HK-2 (cell line): ENCODE data around the gene NTM.
A peak's percentile ranks its signal among the peaks of the same experiment; 100 is the strongest.
"Not testable (repeated sequence)": the region's sequence is repeated elsewhere in the genome, so short reads cannot be mapped to it uniquely, and the experiment has no call there.

Experiments used
- DNase-seq: peaks from one replicate; pipeline ENCODE4 v3.0.0-alpha.2; 2018; ENCODE audit not compliant: unreplicated experiment

NTM gene

DNA sequence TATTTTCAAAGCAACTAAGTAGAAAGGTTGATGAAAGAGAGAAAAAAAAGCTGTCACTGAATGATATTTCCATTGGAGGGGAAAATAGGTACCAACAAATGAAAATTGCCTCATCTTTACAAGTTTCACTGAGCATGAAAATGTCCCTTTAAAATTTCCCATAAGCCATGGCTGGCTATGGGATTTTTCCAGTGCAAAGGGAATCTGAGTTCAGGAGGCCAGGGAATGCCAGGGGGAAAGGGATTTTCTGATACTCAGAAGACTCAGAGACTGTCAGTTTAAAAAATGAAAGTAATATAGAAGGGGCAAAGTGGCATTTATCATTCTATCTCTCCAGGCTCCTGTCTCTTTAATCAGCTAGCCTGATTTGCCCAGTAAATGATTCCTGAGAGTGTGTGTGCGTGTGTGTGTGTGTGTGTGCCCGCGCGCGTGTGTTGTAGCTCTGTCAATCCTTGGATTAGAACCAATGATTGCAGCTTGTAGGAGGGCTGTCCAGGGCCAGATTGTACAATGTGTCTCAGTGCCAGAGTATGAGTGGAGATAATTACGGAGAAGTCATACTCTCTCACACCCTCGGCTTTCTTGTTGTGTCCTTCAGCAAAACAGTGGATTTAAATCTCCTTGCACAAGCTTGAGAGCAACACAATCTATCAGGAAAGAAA is at the start of gene NTM:
Gene NTM (plus strand): TSS at position 526 of the 662 bp plus-strand sequence.
- DNase-seq: no peak

DNA sequence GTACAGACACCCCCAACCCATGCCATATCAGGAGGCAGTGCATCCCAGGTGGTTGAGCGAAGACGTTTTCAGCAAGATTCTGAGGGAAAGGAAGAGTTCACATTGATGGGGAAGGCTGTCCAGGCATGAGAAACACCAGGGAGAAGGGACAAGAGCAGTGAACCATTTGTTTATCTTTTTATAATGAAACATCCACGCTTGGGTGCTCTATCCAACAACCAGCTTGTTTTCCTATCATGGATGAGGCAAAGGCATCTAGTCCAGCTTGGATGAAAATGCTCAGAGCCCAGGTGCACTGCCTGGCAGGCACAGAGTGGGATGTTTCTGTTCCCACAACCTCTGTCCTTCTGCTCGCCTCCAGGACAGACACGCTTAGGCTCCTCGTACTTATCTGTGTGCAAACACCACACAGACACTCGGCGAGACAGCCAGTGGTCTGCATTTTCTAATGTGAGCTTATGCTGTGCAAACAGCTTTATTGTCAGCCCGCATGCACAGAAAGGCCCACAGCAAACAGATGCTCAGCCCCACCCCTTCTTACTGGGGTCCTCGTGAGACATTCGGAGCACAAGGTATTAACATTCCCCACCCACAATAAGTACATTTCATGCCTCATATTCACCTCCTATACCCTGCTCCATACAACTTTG is 45.4 kb upstream of the NTM start:
- no peak for DNase-seq

DNA sequence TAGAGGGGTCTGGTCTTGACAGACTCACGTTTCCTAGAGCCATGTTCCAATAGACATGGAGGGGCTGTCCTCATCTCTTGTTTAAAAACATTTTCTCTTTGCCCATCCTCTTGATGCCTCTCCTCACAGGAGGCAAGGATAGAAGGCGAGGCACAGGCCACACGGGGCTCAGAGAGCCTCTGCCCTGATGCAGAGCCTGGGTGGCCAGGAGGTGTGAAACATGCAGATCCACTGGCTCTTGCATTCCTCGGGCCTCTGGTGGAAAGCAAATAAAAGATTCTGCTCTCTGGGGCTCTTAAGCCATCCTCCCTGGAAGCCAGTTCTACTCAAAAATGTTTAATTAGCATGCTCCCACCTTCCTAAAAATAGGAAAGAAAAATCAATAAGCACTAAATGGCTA is 43.6 kb upstream of the NTM start:
- DNase-seq: no peak

DNA sequence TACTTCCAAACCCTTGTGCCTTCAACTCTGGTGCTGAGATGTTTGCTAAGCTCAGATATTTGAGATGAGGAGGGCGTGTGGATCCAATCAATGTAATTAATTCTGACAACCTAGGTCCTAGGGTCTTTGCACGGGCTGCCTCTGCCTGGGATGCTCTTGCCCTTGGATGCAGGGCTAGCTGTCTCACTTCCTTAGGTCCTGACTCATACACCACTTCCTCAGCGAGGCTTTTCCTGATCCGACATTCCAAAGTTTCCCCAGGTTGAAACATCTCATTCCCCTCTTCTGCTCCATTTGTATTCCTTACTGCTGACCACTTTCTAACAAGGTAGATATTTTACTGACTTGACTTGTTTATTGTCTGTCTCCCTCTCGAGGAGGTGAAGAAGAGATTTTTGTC is 43.0 kb upstream of the NTM start:
- DNase-seq: no peak

DNA sequence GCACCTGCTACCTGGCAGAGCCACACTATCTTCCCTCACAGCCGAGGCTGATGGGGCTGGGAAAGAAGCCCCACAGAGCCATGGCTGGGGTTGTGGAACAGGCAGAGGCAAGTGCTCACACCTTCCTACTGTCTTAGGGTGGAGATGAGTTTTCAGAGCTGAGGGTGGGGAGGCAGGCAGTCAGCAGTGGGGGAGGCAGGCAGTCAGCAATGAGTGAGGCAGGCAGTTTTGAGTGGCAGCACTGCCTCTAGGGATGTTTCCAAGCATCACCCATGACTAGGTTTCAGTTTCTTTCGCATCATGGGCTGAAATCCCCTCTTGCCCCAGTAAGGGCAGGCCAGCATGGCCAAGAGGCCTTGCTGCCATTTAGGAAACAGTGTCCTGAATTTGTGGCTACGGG is 41.6 kb upstream of the NTM start:
- DNase-seq: no peak

DNA sequence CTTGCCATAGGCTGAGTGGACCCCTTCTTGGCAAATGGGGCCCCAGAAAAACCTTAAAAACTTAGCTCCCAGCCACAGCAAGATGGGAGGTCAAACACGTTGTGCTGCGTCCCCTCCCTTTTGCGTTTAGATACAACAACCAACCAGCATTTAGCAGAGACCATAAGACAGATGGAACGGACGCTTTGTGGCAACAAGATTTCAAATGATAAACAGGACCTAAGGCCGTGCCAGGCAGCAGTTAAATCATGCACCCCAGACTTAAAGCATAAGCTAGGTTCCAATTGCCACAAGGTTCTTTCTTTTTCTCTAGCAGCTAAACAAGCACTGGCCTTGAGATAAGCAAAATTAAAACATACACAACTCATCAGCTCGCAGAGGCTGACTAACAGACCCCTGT is 39.4 kb upstream of the NTM start:
- DNase-seq: no peak

DNA sequence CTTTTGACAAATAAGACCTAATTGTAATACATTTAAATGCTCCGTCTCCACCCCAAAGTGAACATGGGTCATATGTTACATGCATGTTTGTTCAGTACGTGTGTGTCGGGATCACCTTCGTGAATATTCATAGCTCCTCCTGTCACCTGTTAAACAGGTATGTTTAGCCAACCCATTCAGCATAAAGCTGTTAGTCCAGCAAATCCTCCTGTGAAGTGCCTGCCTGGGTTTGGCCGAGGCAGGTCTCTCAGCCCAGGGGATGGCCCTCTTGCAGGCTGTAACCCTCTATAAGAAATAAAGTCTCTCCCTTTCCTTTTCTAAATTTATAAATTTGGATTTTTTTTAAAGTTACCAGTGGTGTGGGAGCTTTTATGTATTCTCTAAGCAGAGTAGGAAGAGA is 38.9 kb upstream of the NTM start:
- no peak for DNase-seq

DNA sequence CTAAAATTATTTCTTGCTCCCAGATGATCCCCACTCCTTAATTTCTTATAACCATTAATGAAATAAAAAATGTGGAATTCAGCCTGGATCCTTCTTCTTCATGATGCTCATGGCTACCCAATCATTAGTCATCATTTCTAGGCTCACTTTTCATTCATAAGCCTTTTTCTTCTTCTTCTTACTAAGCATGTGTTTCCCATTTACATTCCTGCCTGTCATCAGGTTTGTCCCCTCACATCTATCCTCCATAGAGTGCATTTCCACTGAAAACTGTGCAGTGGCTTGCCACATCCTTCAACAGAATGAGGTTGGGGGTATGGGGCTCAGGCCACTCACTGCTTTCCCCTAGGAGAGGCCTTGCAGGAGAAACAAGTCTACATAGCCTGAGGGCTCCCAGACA is 35.8 kb upstream of the NTM start:
- DNase-seq: no peak

DNA sequence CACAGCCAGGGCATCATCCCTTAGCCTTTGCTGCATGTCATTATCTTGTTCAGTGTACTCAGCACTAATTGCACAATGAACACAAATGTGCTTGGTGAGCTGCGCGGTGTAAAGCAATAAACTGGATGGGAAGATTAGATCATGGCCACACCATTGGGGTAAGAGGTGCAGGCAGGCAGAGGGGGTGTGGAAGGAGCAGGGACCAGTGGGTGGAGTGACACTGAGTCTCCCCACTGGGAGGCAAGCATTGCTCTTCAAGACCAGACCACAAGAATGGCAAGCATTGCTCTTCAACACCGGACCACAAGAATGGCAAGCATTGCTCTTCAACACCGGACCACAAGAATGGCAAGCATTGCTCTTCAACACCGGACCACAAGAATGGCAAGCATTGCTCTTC is 28.5 kb upstream of the NTM start:
- not testable (repeated sequence) for DNase-seq

DNA sequence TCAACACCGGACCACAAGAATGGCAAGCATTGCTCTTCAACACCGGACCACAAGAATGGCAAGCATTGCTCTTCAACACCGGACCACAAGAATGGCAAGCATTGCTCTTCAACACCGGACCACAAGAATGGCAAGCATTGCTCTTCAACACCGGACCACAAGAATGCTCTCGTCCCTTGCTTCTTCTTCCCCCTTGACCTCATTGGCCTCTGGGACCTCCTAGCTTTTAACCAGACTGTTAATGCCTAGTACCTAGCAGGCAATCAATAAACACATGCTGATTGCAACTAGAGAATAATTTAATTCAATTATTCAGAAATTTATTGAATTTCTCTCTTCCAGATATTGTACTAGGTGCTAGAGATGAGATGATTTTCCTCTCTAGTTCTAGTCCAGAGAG is 28.0 kb upstream of the NTM start:
- not testable (repeated sequence) for DNase-seq

DNA sequence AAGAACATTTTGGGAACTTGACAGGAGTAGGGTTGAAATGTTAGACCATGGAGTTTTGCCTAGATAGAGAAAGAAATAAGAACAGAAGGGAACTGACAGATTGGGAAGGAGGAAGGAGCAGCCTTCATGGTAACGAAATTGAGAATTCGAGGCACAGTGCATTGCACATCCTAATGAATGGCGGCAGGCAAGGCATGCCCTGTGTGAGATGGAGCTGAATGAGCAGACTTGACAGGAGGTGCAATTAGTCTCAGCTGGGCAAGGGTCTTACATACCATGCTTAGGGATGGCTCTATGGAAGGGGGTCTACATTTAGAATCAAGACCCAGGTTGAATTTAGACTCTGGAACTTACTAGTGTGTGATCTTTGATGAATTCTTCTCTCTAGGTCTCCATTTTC is 25.0 kb upstream of the NTM start:
- DNase-seq: no peak

DNA sequence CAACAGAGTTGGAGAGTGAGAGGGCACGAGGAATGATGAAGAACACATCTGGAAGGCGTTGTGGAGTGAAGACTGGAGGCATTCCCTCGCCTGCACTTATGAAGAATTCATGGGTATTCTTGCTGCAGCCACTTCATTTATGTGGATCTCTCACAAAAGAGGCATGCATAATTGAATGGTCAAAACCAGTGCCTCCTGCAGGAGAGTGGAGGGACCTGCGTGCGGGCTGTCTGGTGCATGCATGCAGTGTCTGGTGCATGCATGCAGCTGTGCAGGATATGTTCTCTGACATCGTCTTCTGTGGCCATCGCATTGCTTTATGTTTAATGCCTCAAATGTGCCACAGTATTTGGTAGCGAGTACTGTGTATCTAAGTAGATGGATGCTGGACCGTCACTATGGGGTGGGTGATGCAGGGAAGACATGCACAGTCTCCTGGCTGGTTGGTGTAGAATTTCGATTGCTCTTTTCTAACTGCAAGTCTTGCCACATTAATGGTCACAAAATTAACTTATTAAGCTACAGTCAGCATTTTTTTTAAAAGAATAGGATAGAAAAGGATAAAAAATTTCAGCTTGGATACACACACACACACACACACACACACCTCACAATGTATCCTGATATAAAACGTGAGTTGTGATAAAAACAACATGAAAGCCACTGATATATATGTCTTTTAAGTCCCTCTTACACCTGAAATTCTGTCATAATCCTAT is 20.9 kb upstream of the NTM start:
- no peak for DNase-seq

DNA sequence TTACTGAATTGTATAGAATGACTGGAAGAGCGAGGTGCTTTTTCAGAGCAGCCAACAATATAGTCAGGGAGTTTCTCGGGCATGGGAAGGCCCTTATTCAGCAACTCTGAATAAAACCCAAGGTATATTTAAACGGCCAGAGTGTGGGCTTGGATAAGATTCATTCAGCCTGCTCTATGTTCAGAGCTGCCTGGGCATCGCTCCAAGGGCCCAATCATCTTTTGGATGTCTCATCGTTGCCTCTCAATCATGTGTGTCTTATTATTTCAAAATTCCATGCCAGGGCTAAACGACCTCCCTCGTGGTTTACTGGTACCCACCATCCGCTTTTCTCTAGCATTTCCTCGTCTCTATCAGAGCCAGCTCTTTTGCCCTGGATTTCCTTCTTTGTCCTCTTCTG is 19.5 kb upstream of the NTM start:
- no peak for DNase-seq

DNA sequence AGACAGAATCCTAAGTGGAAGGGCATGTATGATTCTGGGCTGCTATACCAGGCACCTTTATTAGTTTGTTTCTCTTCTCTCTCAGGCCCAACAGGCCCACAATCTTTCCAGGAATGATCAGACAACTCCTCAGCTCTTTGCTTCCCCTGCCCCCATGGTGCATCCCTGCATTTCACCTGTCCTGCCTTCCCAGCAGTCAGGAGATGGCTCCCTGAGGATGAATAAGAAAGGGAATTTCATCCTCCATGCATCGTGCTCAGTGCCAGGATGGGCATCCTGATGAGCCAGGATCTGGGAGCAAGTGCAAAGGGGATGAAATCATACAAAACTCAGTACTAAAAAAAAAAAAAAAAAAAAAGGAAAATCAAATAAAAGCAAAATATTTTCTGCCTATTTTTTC is 18.6 kb upstream of the NTM start:
- DNase-seq: no peak

DNA sequence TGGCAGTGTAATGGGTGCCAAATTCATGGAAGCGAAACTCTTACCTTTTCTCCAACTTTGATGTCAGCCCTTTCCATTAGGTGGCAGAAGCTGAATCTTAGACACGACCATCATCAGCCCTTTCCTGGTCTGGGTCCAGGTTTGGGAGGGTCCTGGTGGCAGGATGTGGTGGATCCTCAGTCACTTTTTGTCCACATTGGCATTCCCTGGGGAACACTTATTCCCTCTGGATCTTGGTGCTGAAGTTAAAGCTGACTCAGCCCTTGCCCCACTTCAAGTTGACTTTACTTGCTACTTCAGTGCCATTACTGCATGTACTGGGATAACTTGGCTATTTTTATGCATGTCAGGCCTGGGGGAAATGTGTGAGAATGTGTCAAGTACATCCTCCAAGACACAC is 16.6 kb upstream of the NTM start:
- DNase-seq: no peak

DNA sequence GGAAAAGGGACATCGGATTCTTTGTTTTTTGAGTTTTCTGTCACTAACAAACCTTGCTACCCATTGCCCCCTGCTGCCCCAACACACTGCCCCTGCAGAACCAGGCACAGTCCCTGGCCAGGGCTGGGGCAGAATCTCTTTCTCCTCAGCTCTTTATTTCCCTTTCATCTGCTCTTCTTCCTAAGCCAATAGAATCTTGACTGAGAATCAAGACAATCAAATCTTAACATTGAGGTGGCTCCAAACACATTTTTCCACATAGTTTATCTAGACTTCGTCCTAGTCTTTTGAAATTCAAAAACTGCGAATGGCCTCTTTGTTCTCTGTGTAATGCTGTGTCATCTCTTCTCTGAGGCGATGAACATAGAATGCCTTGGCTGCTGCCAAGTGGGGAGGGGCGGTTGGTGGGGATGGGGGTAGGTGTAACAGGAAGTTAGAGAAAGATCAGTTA is 16.1 kb upstream of the NTM start:
- no peak for DNase-seq

DNA sequence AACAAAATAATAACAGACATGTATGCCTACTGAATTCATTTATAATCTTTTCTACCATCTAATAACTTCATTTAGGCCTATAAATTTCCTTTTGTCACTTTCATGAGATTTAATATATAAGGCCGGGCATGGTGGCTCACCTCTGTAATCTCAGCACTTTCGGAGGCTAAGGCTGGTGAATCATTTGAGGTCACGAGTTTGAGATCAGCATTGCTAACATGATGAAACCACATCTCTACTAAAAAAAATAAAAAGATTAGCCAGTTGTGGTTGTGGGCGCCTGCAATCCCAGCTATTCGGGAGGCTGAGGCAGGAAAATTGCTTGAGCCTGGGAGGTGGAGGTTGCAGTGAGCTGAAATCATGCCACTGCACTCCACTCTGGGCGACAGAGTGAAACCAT is 14.2 kb upstream of the NTM start:
- DNase-seq: peak; percentile 1

DNA sequence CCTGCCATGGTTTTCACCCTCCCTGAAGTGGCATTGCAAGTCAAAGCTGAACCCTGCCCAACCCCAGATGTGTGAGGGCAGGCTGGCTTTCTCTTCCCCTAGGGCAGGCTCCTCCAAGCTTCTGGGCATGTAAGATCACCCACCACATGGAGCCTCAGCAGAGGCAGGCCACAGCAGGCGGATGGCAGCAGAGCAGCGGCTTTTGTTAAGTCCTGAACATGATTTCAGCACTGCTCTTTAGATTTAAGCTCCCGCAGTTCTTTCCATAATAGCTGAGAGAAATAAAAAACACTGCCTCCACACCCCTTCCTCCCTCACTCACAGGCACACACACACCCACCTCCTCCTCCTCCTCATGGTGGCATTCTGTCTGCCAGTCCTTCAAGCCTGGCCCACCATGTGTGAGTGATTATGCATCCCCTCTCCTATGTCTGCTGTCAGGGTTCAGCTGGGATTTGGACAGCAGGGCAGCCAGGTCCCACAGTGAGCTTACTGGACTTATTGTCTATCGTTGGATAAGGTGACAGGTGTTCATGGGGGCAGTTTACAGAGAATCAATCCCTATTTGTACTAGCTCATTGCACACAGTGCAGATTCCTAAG is 5.0 kb upstream of the NTM start:
- DNase-seq: no peak

DNA sequence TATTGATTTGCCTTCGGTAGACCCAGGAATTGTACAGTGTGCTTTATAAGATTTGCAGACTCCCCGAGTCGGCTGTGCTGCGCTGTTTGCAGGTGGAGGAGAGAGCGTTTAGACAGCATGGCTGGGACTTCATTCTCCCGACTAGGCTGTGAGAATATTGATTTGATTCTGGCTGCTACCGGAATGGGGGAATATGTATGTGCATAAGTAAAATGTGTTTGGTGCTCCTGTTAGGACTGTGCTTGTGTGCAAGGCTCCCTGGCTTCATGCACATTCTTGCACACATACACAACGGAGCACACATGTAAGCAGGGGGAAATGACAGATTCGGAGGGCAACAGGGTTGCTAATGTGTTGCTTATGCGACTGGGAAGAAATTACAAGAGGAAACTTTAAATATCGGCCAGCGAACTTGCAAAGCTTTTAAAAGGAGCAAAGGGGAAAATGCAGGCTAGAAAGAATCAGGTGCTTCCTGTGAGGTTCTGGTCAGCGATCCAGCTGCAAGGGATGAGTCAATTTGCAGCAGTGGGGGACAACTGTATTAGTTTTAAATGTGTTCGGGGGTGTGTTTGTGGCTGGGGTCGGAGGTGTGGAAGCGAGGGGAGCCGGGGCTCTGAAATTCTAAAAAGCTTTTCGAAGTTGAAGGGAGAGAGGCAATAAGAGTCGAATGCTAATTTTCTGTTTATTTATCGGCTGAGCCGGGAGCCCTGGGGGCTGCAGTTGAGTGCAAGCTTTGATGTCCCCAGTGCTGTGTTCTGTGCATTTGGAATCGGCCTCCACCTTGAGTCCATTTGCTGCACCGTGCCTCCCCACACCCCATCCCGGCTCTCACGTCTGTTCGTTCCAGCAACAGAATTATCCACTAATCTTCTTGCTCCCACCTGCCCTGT is 731 bp downstream of the NTM start:
- no peak for DNase-seq

DNA sequence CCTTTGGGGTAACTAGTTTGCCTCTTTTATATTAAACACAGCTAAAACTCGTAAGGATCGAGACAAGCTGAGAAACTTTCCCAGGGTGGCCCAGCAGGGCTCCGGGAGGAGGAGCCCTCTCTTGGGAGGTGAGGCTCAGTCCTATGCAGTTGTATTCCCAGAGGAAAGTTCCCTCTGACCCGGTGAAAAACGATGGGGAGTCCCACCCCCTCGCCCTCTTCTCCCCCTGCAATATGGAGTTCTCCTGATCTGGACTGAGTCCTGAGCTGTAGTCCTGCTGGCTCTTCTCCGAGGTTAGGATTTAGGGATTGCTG is 1.3 kb downstream of the NTM start:
- no peak for DNase-seq

DNA sequence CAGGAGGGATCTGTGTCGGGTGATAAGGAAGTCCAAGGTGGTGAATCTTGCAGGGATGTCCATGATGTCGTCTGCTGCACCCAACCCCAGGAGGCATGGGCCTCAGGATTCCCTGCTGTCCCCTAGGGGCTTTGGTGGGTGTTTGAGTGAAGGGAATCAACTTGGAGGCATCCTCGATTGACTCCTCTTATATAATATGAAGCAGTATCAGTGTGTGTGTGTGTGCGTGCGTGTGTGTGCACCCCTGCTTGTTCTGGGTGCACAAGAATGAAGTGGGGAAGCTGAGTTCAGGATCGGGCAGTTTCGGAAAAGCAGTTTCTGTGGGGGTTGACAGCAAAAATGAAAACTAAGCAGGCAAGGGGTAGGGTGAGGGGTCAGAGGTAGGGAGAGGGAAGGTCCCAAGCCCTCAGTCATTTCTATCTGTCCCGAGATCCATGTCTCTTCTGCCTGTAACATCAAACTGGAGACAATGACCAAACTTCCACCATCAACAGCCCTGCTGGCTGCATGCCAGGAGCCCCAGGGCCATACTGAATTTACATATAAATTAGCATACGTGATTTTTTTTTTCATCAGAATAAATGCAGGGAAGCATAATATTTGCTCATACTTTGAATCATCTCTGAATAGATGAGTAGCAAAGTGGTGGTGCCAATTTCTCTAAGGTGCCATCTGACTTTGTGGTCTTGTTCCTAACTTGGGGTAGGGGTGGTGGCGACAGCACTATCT is 2.0 kb downstream of the NTM start:
- DNase-seq: no peak
